ENCODE measurements around the gene MTHFD1L.
"Not testable (repeated sequence)": the region's sequence is repeated elsewhere in the genome, so short reads cannot be mapped to it uniquely, and the experiment has no call there.

The MTHFD1L gene

GRCh38 chr6:151045511-151046222 is 180.2 kb downstream of the MTHFD1L start:
- DNase-seq: not testable (repeated sequence)

GRCh38 chr6:151051164-151051563 is 185.7 kb downstream of the MTHFD1L start:
- no peak for DNase-seq

DNA sequence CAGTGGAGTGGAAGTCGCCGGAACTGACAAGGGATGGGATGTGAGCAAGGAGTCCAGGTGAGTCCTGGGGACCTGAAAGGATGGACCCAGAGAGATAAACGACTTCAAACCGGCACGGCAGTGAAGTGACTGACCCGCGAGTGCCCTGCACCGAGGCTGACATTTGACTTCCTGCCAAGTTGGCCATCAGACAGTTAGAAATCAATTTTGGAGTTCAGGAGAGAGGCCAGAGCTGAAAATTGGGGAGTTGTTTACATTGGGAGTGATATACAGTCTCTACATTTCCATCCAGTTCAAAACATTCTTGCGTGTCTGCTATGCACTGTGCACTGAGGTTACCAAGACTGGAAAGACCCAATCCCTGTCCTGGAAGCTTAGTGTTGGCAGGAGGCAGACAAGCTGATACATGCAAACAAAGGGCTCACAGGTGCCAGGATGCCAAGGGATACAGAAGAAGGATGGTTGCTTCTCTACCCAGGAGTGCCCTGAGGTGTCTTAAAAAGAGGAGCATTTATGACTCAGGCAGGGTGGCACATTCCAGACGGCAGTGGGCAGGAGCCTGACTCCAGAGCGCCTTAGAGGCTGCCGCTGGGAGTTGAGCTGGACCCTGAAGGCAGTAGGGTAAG is 186.6 kb downstream of the MTHFD1L start:
- DNase-seq: no peak

DNA sequence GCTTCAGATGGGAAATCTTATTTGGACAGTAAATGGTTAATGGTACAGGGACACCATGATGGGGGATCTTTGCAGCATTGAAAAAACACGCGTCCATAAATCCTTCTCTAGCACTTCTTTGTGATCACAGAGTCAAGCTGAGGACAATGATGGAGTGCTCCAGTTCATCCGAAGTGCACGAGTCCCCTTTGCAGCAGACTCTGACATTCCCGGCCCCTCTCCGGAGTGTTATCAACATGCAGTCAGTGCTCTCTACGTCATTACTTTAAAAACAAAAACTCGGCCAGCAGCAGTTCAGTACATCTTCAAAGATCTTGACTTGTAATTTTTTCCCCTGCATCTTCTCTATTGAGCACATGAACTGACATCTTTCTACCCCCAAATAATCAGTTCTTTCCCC is 188.8 kb downstream of the MTHFD1L start:
- DNase-seq: peak; percentile 69

DNA sequence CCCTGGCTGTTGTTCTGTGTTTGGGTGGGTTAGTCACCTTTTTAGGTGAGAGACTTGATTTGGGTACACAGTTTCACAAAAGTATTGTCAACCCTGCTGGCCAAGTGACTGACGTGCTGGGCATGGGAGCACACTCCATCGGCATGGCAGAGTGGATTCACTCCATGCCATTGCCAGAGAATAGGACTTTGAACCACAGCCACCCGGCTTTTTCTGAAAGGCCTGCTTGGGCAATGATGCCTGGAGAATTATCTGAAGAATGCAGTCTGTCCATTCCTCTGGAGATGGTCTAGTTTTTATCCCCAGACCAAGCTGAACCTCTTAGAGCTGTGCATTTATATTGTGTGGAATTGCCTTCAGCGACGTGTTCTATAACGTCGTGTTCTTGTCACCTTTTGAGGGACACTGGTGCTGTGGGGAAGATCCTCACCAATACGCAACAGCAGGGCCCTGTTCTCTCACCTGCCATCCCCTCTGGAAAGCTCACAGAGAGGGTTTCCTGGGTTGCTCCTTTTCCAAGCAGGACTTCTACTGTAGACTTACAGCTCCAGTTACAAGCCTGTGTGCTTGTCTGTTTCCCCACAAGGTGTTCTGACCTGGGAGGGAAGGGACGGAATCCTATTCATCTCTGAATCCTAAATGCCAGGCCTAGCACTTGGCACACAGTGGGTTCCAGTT is 190.9 kb downstream of the MTHFD1L start:
- no peak for DNase-seq

DNA sequence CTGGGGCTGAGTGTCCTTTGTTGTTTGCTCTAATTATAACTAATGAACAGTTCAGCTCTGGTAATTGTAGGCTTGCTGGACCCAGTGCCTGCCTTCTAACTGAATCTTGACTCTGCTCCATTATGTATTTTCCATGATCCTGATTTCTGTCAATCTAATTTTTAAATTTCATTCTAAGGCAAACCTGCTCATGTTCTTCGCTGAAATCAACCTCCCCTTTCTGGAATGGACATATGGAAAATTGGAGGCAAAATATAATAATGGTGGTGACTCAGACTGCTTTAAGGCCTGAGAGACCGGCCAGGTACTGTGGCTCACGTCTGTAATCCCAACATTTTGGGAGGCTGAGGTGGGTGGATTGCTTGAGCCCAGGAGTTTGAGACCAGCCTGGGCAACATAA is 191.6 kb downstream of the MTHFD1L start:
- no peak for DNase-seq

GRCh38 chr6:151058021-151058733 is 192.7 kb downstream of the MTHFD1L start:
- no peak for DNase-seq

DNA sequence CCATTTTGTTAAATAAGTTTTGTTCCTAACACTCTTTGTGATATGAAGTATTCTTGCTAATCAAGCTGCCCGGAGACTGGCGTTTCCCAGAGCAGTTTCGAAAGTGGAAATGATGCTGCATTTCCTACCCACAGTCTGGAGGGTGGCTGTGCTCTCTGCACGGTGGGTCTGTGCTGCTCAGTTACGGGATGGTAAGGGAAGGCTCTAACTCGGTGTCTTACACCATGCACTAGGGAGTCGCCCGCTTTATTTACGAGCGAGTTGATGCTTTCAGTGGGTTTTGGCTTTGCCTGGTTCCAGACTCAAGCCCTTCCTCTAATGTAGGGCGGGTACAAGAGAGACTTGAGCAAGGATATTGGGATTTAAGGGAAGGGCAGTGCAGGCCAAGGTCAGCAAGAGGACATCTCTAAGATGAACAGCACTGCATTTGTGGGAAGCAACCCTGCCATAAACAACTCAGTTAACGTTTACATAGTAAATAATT is 194.2 kb downstream of the MTHFD1L start:
- no peak for DNase-seq

GRCh38 chr6:151060096-151060765 is 194.7 kb downstream of the MTHFD1L start:
- DNase-seq: no peak

DNA sequence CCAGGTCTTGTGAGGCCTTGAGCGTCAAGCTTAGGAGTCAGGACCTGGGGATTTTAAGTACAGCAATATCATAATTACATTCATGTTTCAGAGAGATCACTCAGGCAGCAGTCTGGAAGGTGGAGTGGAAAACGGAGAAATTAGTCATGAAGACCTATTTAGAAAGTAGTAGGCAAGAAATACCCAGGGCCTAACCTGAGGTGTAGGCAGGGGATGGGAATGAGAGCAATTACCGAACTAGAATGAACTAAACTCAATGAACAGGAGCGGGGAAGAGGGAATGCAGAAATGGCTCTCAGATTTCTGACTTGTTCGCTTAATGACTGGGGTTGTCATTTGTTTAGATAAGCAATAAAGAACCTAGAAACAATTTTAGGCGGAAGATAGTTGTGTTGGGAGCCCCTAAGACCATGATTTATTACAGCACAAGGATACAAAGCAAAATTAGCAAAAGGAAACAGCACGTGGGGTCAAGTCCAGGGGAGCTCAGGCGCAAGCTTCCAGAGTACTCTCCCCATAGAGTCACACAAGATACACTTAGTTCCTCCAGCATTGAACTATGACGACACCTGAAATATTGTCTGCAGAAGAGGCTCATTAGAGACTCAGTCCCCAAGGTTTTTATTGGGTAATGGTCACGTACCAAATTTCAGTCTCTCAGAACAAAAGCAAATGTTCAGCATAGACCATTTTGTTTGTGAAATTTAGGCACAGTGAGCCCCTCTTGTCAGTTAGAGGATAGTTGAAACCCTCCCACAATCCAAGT is 195.4 kb downstream of the MTHFD1L start:
- no peak for DNase-seq

GRCh38 chr6:151063352-151063751 is 197.8 kb downstream of the MTHFD1L start:
- peak; percentile 54 for DNase-seq

- DNase-seq: no peak
Observed at GRCh38 chr6:151063842-151064647, 198.5 kb downstream of the MTHFD1L start.

GRCh38 chr6:151065027-151065815 is 199.7 kb downstream of the MTHFD1L start:
- DNase-seq: no peak

DNA sequence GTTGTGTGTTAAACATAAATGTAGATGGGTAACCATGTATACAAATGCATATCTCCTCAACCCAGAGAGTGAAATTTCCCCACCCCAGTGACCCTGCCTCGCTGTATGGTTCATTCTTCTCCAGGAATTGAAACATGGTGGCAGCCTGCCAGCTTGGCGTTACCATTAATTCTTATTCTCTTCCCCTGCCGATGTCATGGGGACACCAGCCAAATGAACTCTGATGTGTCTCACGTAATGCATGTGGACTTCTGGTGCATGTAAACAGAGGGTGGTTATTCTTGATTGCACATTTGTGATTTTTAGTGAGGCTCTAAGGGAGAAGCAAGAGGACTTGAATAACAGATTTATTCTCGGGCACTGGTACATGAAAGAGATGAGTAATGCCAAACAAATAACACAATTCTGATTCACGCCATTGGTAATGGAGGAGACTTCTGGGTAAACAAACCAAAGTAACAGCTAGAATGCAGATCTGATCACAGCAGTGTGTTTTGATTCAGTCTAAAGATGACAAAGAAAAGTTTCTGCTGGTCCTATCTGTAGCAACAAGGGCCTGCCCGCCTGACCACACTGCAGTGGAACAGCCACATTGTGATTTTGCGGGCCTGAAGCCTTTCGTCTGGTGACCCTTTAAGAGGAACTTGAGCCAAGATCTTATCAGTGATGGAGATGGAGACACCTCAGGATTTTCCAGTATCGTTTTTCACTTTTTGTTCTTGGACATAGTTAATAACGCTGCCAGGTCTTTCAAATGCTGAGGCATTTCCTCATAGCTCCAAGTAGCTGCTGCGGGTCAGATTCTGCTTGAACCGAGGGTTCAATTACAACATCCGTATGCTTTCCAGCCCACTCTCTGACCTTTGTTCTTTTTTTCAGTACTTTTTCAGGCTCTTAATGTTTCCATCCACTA is 202.4 kb downstream of the MTHFD1L start:
- DNase-seq: no peak

- no peak for DNase-seq
Observed at GRCh38 chr6:151068761-151069312, 203.3 kb downstream of the MTHFD1L start.

DNA sequence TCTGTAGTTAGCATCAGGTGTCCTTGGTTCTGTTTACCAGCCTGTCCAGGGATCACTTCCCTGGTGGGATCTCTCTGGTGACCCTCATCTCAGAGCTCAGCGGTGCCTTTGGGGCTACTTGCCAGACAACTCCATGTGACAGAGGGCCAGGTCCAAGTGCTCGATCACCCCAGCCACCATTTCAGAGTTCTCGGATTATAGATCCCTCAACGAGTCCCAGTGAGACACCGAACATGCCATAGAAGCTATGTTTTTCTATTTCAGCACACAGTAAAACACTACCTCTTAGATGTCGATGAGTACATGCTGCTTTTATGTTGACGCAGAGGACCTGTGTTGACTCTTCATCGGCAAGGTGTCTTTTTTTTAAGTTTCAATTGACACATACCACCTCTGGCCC is 204.1 kb downstream of the MTHFD1L start:
- DNase-seq: no peak

GRCh38 chr6:151070631-151071051 is 205.1 kb downstream of the MTHFD1L start:
- DNase-seq: no peak

DNA sequence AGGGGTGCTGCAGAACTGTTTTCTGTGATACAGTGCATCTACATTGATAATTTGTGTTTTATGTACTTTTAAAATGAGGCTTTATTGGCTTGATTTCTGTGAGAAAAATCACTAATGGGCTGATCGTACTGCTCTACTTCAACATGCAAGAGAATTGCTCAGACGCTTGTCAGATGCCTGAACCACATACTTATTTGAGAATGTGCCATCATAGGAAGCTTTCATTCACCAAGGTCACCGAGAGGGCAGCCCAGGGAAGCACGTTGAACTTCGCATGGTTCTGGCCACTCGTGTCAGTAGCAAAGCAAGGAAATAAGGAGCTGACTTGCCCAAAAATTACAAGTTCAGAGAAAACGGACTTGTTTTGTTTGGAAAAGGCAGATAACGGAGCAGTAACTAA is 205.8 kb downstream of the MTHFD1L start:
- DNase-seq: peak; percentile 70

DNA sequence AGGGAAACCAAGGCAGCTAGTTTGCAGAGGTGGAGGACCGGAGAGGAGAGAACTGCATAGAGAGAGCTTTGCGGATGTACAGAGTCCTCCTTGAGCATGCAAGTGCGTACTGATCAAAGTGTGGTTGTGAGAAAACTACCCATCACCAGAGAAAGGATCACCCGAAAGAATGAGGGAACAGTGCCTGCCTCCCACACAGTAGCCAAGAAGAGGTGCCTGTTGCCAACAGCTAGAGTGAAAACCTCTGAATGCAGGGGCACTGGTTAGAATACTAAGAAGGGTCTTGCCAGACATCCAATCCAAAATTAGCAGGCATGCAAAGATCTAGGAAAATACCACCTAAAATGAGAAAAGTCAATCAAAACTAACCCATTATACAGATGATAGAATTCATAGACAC is 207.6 kb downstream of the MTHFD1L start:
- DNase-seq: no peak

All from eye (tissue), 1 donor.